ENCODE measurements around the gene ZNF777.

ZNF777 gene

DNA sequence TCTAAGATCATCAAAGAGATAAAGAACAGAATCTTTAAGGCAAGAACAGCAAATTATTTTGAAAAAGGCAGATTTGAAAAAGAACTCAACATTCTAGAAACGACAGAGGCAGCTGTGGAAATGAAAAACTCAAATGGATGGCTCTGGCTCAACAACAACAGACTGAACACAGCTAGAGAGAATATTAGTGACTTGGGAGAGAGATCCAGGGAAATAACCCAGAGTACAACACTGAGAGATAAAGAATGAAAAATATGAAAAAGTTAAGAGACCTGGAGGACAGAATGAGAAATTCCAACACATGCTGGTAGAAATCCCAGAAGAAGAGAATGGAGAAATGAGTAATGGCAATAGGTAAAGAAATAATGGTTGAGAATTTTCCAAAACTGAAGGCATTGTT lies 17.9 kb upstream of the ZNF777 start:
- Histone ChIP-seq H3K27ac (no peak overlapping the region), H3K4me3 (no peak overlapping the region)

DNA sequence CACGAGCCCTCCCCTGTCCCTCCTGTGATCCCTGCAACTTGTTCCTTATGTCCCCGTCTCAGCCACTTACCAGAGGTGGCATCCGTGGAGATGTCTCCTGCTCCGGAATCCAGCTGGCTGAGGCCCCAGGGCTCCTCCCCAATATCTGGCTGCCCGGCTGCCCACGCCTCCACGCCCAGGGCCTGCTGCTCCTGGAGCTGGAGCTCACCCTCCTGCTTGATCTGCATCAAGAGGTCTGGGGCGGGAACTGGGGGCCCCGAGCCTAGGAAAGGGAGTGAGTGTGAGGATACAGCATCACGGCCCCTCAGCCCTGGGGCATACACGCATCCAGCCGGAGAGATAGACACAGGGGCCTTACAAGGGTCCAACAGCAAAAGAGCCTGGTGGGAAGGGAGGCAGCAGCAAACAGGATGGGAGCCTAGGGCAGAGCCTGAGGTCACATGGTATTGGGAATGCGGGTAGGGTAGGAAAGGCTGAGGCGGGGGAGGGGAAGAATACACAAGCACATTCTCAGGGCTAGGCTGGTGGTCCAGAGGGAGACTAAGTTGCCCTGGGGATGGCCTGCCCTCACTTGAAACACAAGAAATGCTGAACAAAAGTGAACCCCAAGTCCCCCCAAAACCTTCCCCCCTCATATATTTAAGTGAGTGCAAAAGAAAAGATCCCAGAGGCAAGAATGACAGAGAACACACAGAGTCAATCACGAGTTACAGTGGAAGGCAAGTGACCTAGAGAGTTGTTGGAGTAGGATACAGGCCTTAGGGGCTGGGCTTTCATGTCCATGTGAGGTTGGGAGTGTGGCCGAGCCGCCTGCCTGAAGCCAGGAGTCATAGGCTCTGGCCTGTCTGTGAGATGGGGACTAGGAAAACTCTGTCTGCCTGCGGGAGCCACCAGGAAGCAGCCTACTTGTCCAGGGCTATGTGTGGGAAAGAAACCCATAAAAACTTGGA lies 16.9 kb upstream of the ZNF777 start:
- no peak overlapping the region for H3K4me3 ChIP-seq
- no peak overlapping the region for H3K27ac ChIP-seq

DNA sequence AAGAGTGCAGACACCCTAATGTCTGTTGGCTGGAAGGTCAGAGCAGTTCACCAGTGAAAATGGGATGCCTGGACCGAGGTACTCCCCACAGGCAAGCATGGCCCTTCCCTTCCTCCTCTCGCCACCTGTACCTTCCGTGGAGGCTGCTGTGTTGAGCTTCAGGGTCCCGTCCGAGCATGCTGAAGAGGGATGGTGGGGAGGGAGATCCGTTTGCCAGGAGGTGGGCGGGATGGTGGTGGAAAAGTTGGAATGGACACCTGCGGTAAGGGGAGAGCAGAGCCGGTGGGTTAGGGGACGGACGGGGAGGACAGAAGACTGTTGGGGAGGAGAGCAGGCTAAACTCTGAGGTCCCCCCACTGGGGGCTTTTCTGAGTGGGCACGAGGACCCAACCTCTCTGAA lies 15.9 kb upstream of the ZNF777 start:
- H3K4me3 ChIP-seq = no peak overlapping the region
- H3K27ac ChIP-seq = no peak overlapping the region

DNA sequence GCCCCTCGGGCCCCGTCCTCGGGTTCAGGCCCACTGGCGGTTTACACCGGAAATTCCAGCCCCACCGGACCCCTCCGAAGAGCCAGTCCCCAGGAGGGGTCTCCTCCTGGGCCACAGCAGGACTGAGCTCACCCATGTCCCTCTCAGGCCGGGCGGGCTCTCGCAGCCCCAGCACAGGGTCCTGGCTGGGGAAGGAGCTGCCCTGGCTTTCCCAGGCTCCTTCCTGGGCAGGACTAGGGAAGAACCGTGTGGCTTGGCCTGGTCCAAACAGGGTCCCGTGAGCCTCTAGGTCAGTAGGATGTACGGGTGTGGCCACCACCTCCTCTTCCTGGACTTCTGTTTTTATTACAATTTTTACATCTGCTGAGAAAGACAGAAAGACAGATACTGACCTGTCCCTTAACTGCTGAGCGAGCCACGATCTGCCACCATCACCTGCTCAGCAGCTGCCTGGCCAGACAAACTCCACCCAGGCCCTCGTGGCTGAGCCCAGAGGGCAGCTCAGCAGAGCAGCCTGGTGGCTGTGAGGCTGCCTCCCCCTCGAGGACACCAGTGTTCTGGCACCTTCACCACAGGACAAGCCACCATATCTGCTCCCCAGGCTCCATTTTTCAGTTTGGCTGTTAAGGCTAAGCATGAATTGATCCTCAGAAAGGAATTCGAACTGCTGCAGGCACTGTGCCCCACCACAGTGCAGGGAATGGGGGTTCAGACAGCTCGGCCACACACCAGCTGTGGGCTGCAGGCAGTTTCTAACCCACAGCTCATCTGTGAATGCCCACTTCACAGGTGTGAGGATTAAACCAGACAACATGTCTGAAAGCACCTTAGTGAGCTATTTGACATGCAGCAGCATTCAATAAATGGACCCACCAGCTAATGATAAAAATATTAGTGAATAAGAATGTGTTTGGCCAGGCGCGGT lies 14.5 kb upstream of the ZNF777 start:
- H3K27ac ChIP-seq = no peak overlapping the region
- no peak overlapping the region for H3K4me3 ChIP-seq

DNA sequence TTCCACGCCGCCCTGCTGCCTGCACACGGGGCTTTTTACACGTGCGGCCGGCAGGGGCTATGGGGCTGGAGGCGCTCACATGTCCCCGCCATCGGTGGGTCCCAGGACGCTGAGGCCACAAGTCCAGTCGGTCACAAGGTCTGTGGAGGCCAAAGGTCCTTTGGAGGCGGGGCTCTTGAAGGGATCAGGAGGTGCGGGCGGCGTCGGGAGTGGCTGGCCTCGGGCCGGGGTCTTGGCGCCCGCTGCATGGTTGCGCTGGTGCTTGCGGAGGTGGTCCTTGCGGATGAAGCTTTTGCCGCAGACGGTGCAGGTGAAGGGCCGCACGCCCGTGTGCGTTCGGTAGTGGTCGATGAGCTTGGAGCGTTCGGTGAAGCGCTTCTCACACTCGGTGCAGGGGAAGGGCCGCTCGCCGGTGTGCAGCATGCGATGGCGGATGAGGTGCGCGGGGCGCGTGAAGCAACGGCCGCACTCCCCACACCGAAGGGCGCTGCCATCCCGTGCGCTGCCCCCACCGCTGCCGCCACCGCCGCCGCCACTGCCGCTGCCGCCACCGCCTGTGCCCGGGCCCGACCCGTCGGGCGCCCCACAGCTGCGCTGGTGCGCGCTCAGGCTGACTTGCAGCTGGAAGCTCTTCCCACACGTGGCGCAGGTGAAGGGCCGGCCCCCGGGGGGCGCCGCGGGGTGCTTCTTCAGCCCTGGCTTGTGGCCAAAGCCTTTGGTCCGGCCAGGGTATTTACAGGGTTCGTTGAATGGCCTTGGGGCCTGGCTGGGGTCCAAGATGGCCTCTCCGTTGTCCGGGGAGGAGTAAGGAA lies 13.7 kb upstream of the ZNF777 start:
- H3K4me3 ChIP-seq = no peak overlapping the region
- no peak overlapping the region for H3K27ac ChIP-seq

DNA sequence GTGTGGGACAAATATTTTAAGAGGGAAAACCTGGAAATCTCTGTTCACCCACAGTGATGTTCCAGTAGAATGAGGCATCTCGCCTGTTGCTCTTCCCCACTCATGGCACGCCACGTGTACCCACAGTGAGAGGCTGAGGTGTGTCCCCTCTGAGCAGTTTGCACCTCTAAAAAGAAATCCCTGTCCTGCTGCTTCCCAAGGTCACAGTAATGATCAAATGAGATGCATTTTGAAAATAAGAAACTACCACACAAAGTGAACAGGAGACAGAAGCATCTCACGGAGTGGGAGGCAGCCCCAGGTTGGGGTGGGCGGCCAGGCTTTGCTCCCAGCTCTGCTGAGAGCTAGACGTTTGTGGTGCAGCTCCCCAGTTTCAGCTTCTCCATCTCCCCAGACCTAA lies 12.4 kb upstream of the ZNF777 start:
- Histone ChIP-seq H3K27ac (no peak overlapping the region), H3K4me3 (no peak overlapping the region)

DNA sequence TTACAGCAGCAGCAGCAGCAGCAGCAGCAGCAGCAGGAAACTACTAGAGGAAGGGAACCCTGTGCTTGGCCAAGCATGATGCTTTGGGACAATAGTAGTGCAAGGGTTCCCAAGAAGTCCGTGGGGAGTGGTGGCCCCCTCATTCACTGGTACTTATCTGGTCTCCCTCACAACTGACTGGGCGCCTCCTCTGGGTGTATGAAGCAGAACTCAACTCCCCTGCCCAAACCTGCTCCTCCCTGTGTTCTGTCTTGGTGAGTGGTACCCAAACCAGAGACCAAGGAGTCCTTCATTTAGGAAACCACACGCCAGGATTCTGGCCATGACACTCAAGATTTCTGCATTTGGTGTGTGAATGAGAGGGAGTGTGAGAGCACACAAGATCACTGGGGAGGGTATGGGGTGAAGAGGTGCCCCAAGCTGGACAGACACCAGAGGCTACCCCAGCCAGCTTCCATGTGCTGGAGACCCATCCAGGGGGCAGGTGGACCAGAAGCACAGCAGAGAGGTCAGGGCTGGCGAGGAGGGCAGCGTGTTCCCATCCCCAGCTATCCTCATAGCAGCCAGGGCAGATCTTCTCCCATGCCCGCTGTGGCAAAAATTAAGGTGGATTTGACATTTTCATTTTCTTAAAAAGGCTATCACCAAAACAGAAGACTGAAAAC lies 10.6 kb upstream of the ZNF777 start:
- no peak overlapping the region for H3K27ac ChIP-seq

DNA sequence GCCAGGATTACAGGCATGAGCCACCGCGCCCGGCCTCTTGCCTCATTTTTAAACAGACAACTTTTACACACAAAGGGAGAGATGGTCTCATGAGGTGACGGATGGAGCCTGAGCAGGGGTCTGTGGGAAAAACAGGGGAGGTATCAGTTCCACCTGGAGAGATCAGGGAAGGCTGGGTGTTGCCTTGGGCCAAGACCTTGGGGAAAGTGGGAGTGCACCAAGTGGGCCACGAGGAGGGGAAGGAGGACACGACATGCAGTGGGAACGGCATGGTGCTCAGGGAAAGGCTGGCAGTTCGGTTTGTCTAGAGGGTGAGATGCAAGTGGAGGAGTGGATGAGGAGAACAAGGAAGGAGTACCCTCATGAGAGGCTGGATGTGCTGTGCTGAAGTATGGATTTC lies 8.9 kb upstream of the ZNF777 start:
- no peak overlapping the region for H3K4me3 ChIP-seq
- no peak overlapping the region for H3K27ac ChIP-seq

More for the DNA sequence above, 10.6 kb upstream of the ZNF777 start:
- no peak overlapping the region for H3K4me3 ChIP-seq

DNA sequence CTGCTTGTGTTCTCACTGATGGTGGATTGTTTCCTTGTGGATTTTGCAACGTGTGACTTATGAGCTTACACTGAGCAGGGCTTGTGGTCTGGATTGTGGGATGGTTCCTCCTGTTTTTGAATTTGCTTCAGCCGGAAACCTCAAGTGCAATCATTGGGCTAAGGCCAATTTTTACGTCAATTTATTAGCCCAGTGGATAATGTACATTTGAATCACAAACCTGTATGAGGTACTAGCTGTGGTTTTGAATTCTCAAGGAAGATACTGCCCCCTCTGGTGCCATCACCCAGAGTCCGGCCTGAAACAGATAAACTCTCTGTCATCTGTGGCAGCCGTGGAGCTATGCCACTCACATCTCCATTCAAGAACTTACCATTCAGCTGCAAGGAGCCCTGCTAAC lies 7.3 kb upstream of the ZNF777 start:
- no peak overlapping the region for H3K4me3 ChIP-seq
- H3K27ac ChIP-seq = no peak overlapping the region

DNA sequence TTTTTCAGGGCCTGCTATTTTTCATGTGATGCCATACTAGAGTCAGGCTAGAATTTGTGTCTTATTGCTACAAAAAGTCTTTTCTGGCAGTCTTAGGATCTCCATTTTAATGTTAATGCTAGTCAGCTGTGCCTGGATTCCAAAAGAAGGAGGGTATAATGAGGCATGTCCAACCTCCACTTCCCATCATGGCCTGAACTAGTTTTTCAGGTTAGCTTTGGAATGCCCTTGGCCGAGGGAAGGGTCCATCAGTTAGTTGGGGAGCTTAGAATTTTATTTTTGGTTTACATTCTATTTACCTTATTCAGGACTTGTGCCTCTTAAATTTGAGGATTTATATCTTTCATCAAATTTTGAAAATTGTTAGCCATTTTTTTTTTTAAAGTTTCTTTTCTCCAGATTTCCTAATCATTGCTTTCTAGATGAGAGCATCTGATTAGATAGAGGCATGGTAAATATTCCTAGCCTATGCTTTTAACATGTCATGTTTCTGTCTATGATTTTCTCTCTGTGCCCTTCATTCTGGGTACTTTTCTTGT lies 6.5 kb upstream of the ZNF777 start:
- Histone ChIP-seq H3K27ac (no peak overlapping the region), H3K4me3 (no peak overlapping the region)

DNA sequence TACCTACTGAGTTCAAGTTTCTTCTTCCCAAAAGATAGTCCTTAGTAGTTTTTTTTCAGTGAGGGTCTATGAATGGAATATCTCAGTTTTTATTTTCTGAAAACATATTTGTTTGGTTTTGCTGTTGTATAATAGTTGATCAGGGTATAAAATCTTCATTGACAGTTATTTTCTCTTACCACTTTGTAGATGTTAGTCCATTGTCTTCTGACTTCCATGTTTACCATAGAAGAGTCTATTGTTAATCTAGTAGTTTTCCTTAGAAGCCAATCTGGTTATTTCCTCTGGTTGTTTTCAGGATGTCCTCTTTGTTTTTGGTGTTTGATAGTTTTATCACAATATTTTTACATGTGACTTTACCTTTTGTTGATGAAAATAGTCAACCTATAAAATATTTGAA lies 5.5 kb upstream of the ZNF777 start:
- Histone ChIP-seq H3K27ac (no peak overlapping the region), H3K4me3 (no peak overlapping the region)

DNA sequence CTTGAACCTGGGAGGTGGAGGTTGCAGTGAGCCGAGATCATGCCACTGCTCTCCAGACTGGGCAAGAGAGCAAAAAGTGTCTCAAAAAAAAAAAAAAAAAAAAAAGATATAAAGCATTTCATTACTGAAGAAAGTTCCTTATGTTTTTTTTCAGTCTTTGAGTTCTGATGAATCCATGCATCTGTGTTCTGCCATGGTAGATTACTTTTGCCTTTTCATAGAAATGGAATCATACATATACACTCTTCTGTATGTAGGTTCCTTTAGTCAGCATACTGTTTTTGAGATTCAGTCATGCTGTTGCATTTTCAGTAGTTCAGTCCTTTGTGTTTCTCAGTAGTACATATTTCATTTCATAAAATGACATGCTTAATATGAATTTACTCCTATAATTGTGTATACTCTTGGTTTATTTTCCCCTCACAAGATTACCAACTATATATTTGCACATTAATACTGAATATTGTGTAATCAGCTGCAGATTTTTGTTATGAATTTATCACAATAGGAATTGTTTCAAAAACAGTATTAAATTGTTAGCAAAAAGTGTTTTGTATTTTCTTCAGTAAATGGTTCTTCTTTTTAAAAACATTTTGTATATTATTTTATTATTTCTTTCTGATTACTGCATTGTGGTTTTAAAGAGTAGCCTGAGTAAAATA lies 2.8 kb upstream of the ZNF777 start:
- Histone ChIP-seq H3K27ac (no peak overlapping the region), H3K4me3 (no peak overlapping the region)

DNA sequence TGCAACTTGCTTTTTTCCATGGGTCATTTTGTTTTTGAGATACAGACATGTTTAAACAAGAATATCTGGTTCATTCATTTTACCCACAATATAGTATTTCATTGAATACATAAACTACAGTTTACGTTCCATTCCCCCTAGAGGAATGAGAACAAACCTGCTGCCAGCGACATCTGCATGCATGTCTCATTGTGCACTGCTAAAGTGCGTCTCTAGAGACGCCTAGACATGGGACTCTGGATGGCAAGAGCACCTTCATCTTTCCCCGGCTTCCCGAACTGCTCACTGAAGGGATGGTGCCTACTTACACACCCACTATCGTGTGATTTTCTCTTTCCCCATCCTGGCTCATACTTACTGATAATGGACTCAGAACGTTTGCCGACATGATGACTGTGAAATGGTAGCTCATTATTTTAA lies 1.2 kb upstream of the ZNF777 start:
- Histone ChIP-seq H3K4me3 (no peak overlapping the region), H3K27ac (no peak overlapping the region)

DNA sequence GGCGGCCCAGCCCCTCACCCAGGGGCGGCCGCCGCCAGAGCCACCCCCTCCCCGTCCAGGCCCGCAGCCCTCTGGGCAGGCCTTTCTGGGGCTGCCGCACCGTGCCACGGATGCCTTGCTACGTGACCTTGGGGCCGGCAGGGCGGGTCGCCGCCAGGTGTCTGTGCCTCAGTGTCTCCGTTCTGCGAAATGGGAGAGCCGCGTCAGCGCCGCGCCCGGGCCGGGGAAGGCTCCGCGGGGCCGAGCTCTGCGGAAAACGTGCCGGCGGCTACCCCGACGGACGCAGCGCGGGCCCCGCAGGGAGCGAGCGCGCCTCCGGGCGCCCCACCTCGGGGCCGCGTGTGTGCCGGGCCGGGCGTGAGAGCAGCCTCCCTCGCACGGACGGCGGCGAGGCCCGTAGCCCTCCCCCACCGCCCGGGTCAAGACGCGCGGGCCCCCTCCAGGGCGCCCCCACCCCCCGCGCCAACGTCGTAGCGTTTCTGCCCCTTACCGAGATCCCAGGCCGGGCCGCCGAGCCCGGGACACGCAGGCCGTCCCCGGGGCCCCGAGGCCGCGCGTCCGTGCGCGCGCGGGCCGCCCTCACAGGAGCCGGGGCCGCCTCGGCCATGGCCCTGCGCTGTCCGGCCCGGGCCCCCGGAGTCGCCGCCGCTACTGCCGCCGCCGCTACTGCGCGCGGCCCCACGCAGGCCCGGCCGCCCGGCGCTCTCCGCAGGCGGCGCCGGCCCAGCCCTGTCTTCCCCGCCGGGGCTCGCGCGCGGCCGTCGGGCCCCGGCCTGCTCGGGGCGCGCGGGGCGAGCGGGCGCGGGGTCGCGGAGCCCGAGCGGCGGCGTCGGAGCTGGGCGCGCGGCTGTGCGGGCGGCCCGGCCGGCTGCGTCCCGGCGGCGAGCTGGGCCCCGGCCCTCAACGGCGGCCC lies 1.1 kb downstream of the ZNF777 start:
- peak overlapping the region in 10 of 21 experiments; percentile 18 to 80 (median 66) for H3K27ac ChIP-seq
- peak overlapping the region; percentile 64 to 80 (median 71) for H3K4me3 ChIP-seq

DNA sequence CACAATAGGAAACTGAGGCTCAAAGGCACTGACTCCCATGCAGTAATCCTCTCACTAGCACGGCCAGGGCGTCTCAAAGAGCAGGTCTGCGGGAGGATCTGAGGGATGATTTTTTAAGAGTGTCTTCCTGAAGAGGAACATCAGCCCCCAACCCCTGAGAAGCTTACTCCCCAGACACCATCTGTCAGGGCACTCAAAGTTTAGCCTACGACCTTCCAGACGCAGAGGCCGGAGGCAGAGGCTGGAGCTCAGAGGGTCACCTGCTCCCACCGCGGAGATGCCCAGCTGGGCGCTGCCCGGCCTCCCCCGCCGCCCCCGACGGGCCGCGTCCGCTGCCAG lies 1.7 kb downstream of the ZNF777 start:
- Histone ChIP-seq H3K27ac (peak overlapping the region in 7 of 21 experiments; percentile 50 to 78 (median 68)), H3K4me3 (peak overlapping the region; percentile 42 to 79 (median 71))

DNA sequence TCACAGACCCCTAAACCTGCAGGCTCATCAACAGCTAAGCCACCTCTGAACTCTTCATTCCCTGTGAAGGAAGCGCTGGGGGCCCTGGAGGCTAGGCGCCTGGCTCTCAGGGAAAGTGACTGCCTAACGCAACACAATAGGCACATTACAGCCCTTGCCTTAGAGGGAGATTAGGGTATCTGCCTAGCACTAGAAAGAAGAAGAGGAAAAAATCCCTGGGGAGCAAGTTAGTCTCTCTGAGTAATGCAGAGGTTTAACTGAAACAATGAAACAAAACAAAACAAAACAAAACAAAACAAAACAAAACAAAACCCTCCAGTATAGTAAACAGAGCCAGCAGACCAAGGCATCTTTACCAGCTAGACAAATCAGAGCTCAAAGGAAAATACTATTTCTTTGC lies 2.6 kb downstream of the ZNF777 start:
- no peak overlapping the region for H3K4me3 ChIP-seq
- no peak overlapping the region for H3K27ac ChIP-seq

DNA sequence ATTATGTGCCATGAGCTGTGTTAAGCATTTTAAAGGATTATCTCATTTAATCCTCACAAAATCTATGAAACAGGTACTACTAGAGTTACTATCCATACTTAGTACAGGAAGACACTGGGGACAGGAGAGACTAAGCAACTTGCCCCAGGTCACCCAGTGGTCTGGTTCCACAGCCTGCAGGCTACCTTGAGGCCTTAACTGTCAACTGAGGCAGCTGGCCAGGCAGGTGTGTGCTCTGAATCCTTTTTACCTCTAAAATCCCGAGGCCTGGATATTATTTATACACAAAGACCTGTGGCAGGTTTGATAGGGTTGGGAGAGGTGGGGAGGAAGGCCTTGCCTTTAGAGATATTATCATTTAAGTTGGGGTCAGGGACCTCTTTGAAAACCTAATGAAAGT lies 3.1 kb downstream of the ZNF777 start:
- no peak overlapping the region for H3K4me3 ChIP-seq

More for the DNA sequence above, 3.1 kb downstream of the ZNF777 start:
- no peak overlapping the region for H3K27ac ChIP-seq
